ENCODE data around the gene PTPRN2. TPM values are rescaled to one million over a fixed set of nuclear protein-coding genes. Genes with fewer than 3 reads are reported as not detected.

The PTPRN2 gene
- total RNA-seq, 1 donor from 2014 or later = 2.4 TPM

- peaks cover 22% of the 10 kb centered on the region for H3K27me3 ChIP-seq (ENCODE audit: control insufficient read depth, insufficient read depth, low read length)
- no peak overlapping the region for H3K4me3 ChIP-seq (ENCODE audit: low read depth, low read length)
- no peaks in the 10 kb centered on the region for H3K36me3 ChIP-seq (ENCODE audit: control insufficient read depth, insufficient read depth, low read length)
- no peak for DNase-seq (ENCODE audit: low read depth)
- no peak for TF ChIP-seq CTCF (IDR thresholded peaks at IDR 0.05; ENCODE audit: insufficient read depth, low read length, poor library complexity, severe bottlenecking)
Measured at GRCh38 chr7:157674715-157675426, 912.8 kb downstream of the PTPRN2 start.

GRCh38 chr7:157674027-157674714, 913.5 kb downstream of the PTPRN2 start:
- no peak for TF ChIP-seq CTCF (IDR thresholded peaks at IDR 0.05; ENCODE audit: insufficient read depth, low read length, poor library complexity, severe bottlenecking)
- DNase-seq (ENCODE audit: low read depth) = no peak
- no peaks in the 10 kb centered on the region for H3K36me3 ChIP-seq (ENCODE audit: control insufficient read depth, insufficient read depth, low read length)
- peaks cover 24% of the 10 kb centered on the region for H3K27me3 ChIP-seq (ENCODE audit: control insufficient read depth, insufficient read depth, low read length)
- no peak overlapping the region for H3K4me3 ChIP-seq (ENCODE audit: low read depth, low read length)

- Histone ChIP-seq H3K36me3 (ENCODE audit: control insufficient read depth, insufficient read depth, low read length) (no peaks in the 10 kb centered on the region), H3K4me3 (ENCODE audit: low read depth, low read length) (no peak overlapping the region), H3K27me3 (ENCODE audit: control insufficient read depth, insufficient read depth, low read length) (peaks cover 24% of the 10 kb centered on the region)
- no peak for TF ChIP-seq CTCF (IDR thresholded peaks at IDR 0.05; ENCODE audit: insufficient read depth, low read length, poor library complexity, severe bottlenecking)
- no peak for DNase-seq (ENCODE audit: low read depth)
Measured at GRCh38 chr7:157673573-157673972, 914.0 kb downstream of the PTPRN2 start.

GRCh38 chr7:157671358-157672255, 916.0 kb downstream of the PTPRN2 start:
- no peaks in the 10 kb centered on the region for H3K36me3 ChIP-seq (ENCODE audit: control insufficient read depth, insufficient read depth, low read length)
- no peak for TF ChIP-seq CTCF (IDR thresholded peaks at IDR 0.05; ENCODE audit: insufficient read depth, low read length, poor library complexity, severe bottlenecking)
- peaks cover 14% of the 10 kb centered on the region for H3K27me3 ChIP-seq (ENCODE audit: control insufficient read depth, insufficient read depth, low read length)
- DNase-seq (ENCODE audit: low read depth) = no peak
- H3K4me3 ChIP-seq (ENCODE audit: low read depth, low read length) = no peak overlapping the region

GRCh38 chr7:157670490-157671357, 916.9 kb downstream of the PTPRN2 start:
- no peaks in the 10 kb centered on the region for H3K36me3 ChIP-seq (ENCODE audit: control insufficient read depth, insufficient read depth, low read length)
- H3K27me3 ChIP-seq (ENCODE audit: control insufficient read depth, insufficient read depth, low read length) = peaks cover 14% of the 10 kb centered on the region
- no peak for DNase-seq (ENCODE audit: low read depth)
- no peak for TF ChIP-seq CTCF (IDR thresholded peaks at IDR 0.05; ENCODE audit: insufficient read depth, low read length, poor library complexity, severe bottlenecking)
- no peak overlapping the region for H3K4me3 ChIP-seq (ENCODE audit: low read depth, low read length)

Data from kidney epithelial cell (primary cell).